Activated CD4-positive, alpha-beta T cell treated with anti-CD3 and anti-CD28 coated beads for 4 hours (primary cell): ENCODE results near the gene LAMB1.
"Not testable (repeated sequence)": the region's sequence is repeated elsewhere in the genome, so short reads cannot be mapped to it uniquely, and the experiment has no call there.

Experiments
- DNase-seq, 2 donors: peaks; one replicate each; pipeline ENCODE4 v3.0.0-alpha.2; 2020

Gene LAMB1

DNA sequence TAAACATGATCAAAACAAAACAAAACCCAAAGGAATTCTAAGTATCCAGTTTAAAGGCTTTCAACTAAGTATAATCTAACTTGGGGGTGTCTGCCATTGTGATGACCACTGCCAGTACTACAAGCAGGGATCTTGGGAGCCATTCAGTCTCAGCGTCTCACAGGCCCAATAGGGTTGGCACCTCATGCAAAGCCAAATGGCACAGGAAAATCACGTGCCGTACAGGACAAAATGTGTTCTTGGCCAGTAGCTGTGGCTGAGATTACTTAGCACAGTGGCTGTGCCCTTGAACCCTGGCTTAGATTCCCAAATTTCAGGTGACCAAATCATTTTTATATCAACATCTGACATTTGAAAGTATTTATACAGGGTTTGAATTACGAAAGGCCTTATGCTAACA, 62.0 kb downstream of the LAMB1 start:
- DNase-seq, result no peak

DNA sequence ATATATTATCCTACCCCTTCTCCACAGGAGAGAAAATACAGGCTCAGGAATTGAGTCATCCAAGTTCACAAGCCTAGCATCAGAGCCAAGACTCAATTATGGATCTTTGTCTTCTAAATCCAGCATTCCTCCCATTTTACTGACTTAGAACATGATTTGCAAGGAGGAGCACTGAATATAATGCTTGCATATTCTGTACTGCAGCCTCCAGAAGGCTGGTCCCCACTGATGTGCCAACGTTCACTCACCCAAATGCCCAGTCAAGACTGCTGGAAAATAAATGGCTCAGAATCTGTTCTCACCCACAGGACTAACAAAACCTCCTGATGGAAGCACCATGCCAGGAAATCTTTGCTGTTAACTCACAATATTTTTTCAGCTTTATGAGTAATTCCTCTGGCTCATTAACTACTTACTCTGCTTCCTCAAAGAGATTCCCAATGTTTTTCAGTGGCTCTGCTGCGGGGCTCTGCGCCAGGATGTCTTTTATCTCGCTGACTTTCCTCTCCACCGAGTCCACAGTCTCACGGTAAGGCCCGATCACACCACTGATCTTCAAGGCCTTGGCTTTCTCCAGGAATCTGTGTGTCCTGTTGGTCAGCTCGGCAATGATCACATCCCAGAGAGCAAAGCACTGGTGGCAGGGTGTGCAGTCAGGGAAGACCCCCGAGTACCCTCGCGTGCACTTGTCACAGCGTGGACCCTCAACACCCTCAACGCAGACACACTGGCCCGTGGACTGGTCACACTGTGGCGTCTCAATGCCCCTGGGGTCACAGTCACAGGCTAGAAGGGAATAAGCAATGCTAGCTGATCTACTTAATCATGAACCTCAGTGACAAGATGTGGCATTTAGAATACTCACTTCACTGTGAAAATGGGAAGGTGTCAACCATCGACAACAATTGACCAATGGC, 63.1 kb downstream of the LAMB1 start:
- no peak for DNase-seq

DNA sequence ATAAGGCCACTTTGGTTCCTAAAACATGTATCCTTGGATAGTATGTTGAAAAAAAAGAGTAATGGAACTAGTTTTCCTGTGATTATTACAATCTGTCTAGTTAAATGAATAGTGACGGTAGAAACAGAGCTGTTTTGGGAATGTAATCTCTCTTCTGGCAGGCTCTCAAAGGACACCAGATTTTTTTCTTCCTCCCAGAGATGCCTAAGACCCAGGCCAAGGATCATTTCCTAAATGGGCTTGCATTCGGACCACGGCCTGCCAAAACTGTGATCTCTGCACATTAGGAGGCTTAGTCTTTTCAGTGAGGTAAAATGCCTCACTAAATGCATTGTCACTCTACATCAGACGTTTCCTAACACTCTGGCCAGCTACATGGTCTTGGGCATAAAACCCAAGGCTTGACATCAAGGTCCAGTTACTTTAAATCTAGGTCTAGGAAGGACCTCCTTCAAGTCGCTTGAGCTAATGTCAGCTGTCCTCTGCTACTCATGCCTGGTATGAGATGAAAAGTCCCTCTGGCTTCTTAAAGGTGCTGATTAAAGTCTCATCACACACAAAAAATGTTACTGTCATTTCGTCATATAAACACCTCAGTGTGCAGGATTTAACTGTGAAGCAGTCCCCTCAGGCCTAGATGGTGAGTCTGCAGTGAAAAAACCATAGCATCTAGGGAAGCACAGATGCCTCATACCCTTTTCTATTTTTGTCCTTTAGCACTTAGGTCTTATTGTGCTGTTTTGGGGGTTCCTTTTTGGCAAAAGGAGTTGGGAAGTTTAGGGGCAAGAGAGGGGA, 64.3 kb downstream of the LAMB1 start:
- DNase-seq, result no peak

DNA sequence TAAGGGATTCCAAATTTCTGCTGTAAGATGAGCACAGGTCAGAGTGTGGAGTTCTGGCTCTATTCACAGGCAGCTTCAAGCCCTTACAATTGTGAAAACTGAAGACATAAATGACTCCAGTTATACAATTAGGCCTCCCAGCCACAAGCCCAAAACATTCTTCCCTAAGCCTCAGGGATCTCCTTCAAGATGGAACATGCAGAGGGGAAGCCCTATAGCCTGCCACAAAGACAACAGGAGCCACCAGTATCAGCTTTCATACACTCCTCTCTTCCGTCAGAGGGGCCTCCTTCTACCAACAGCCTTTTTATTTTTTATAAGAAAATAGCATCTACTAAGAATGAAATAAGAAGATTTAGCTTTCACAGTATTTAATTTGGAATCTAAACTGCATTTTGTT, 65.4 kb downstream of the LAMB1 start:
- no peak for DNase-seq

DNA sequence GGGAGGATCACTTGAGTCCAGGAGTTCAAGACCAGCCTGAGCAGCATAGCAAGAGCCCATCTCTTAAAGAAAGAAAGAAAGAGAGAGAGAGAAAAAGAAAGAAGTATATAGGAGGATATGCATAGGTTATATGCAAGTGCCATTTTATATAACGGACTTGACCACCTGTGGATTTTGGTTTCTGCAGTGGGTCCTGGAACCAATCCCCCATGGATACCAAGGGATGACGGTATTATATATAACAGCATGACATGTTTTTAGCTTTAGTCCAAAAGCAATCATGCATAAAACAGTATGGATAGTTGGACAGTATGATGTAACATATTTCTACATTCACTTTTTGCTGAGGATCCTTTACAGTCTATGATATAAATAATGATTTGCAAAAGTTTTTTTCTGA, 66.6 kb downstream of the LAMB1 start:
- DNase-seq, result no peak

DNA sequence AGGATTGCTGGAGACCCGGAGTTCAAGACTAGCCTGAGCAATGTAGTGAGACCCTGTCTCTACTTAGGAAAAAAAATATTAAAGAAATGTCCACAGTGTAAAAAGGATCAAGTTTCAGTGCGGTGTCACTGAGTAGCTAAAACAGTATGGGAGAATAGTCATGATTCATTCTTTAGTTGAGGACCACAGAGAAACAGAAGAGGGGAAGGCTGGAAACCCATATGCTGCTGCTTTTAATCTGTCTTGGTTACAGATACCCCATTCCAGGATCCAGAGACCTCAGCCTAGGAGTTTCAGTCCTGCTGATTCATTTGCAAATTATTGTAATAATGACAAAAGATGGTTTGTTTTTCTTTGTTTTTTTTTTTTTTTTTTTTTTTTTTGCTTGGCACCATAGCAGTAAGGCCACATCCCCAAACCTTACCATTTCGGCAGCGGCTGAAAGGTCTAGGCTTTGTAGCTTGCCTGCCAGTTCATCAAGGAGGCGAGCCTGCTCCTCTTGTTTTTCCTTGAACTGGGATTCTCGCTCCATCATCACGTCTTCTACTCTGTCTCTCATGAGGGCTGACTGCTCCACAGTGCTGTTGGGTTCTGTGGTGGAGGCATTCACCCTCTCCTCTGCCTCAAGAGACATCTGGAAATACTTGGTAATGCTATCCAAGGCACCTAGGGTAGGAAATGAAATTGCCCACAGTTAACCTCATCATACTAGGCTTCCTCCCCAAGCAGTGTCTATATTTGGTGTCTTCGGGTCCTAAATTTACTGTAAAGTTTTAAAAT, 67.8 kb downstream of the LAMB1 start:
- DNase-seq, result no peak

DNA sequence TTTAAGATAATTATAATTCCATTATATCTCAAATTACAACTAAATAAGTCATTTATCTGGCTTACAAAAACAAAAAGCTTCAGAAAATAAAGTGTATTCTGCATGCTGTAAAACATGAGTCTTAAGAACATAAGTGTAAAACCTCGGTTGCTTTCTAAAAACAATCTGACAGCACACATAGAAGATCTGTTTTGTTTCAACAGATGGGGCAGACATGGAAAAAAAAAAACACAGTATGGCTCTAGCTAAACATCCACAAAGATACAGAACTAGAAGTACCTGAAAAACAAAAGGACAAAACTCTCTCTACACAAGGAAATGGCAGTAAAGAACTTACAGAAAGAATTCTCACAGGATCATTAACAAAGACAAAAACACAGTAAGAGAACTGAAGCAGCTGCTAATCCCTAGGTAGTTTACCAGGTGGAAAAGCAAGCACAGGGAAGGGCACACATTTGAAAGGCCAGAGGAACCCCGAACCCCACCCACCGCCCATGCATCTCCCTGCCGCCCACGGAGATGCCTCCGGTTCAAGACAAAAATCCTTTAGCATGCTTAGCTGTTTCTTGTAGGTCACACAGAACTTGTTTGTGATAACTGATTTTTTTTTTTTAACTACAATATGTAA, 69.5 kb downstream of the LAMB1 start:
- no peak for DNase-seq

DNA sequence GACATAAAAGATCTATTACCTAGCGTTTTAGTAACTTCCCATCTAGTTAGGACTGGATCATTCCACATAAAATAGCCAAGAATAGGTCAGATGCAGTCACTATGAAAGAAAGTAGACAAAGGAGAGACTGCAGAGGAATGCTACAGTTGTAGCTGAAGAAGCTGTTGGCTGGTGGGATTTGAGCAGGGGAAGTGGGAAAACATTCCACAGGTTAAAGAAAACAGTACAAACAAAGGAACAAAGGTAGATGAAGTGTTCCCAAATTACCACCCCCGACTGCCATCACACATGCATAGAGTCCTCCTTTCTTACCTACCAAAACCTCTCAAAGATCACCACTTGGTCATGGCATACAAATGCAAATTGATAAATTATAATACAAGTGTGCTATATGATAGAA, 70.2 kb downstream of the LAMB1 start:
- DNase-seq, result no peak

DNA sequence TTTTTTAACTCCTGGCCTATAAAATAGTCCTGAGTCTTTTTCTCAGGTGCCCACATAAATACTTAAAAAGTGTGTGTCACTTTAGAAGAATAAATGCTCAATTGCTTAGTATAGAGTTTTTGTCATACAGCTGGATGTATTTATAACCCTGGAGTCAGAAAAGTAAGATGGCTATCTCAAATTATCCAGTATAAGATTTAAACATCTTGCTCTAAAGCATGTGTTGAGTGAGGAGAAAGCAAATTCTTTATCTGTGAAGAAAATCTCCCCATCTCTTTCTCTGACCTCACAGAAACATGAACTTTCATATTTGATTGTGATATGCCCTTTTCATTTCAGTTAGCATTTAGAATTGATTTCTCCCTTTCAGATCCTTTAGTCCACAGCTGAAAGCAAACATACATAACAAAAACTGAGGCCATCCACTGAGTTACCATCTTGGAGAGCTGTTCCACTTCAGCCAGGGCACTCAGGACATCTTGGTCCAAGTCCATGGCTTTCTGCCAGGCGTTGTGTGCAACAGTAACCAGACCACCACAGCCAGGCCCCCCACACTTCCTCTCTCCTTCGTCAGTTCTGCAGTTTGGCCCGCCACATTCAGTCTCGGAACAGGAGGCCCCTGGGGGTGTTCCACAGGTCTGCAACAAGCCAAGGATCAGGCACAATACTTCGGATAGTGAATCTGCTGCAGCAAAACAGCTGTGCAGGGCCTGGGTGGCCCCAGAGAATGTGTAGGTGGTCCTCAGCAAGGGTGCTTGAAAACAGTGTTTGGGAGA, 71.0 kb downstream of the LAMB1 start:
- DNase-seq, result no peak

DNA sequence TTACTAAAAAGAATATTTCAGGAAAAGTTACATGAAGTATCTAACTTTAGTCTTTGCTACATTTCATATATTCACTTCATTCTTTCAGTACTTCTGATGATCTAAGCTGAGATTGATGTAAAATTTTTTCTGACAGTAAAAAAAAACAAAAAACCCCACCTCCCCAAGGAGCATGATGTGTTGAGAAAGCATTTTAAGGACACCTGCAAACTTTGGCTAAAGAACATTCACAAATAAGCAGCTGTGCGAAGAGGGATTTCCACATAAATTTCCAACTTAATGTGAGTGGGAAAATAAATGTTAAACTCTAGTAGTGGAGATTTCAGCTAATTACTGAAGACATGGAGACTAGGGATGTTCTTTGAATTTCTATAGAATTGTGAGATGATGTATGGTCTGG, 76.5 kb downstream of the LAMB1 start:
- DNase-seq, result no peak

DNA sequence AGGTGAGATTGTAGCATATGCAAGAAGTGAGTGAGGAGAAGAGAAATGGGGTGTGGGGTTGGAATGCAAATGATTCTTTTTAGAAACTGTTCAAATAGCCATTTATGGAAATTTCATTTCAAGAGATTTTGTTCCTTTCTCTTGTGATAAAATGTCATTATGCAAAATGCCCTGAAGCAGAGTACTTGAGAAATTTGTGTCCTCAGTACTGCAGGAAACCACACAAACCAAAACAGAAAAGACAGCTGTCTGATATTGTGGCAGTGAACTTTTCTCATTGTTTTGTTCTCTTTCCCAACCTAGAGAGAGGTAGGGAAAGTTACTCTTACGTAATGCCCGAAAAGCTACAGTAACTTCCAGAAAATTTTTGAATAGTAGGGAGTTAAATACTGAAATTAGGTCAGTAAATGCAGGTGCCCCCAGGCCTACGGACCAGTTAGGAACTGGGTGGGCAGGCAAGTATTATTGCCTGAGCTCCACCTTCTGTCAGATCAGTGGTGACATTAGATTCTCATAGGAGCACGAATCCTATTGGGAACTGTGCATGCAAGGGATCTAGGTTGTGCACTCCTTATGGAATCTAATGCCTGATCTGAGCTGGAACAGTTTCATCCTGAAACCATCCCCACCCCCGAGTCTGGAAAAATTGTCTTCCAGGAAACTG, 78.0 kb downstream of the LAMB1 start:
- DNase-seq, result no peak

DNA sequence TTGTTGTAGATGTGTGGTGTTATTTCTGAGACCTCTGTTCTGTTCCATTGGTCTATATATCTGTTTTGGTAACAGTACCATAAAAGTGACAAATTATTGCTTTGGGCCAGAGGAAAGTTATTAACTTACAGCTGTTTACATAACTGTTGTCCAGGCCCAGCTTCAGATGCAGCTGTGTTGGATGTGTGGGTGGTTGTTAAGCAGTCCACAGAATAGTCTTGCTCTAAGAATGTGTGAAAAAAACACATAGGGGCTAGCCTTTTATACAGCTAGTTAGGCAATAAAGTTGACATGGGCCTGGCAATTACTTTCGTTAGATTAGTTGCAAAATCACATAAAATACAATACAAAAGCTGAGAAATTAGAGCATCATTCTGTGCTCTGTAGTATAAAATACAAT, 80.1 kb downstream of the LAMB1 start:
- DNase-seq, result no peak

DNA sequence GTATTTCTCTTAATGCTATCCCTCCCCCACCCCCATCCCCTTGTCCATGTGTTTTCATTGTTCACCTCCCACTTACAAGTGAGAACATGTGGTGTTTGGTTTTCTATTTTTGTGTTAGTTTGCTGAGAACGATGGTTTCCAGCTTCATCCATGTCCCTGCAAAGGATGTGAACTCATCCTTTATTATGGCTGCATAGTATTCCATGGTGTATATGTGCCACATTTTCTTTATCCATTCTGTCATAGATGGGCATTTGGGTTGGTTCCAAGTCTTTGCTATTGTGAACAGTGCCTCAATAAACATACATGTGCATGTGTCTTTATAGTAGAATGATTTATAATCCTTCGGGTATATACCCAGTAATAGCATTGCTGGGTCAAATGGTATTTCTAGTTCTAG, 81.1 kb downstream of the LAMB1 start:
- DNase-seq, result not testable (repeated sequence)

DNA sequence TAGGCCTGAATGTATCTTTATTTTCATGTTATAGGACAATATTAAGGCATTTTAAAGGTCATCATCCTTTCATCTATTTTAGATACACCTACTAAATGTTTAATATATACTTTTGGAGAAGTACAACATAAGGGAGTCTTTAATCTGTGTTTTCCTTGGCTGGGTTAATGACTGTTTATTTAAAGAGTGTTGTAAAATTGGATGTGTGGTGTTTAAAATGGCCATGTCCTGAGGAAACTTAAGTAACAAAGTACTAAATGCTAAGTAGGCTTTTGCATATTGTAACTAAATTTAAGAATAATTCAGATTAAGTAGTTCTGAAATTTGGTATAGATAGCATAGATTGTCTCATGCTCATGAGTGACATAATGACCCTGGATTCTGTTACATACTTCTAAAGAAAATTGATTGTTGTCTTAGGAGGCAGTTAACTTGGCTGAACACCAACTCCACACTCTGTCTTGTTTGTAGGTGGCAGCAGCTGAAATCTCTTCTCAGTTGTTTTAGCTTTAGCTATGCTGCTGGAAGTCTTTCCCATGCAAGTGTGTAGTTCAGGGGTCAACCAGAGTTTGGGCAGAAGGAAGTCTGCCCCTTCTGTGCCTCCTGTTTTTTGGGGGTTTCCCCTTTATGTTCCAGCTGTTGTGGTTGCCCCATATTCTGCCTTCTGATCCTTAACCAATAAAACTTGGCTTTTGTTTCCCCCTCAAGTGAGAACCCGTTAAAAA, 82.8 kb downstream of the LAMB1 start:
- DNase-seq, result no peak

DNA sequence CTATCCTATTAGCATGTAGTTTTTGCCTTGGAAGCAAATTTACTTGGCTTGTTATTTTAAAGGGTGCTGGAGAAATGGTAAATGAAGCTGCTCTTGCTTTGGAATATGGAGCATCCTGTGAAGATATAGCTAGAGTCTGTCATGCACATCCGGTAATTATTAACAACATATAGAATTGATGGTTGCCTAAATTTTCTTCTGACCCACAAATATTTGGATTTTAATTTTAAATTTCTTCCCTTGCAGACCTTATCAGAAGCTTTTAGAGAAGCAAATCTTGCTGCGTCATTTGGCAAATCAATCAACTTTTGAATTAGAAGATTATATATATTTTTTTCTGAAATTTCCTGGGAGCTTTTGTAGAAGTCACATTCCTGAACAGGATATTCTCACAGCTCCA, 84.0 kb downstream of the LAMB1 start:
- DNase-seq, result no peak

DNA sequence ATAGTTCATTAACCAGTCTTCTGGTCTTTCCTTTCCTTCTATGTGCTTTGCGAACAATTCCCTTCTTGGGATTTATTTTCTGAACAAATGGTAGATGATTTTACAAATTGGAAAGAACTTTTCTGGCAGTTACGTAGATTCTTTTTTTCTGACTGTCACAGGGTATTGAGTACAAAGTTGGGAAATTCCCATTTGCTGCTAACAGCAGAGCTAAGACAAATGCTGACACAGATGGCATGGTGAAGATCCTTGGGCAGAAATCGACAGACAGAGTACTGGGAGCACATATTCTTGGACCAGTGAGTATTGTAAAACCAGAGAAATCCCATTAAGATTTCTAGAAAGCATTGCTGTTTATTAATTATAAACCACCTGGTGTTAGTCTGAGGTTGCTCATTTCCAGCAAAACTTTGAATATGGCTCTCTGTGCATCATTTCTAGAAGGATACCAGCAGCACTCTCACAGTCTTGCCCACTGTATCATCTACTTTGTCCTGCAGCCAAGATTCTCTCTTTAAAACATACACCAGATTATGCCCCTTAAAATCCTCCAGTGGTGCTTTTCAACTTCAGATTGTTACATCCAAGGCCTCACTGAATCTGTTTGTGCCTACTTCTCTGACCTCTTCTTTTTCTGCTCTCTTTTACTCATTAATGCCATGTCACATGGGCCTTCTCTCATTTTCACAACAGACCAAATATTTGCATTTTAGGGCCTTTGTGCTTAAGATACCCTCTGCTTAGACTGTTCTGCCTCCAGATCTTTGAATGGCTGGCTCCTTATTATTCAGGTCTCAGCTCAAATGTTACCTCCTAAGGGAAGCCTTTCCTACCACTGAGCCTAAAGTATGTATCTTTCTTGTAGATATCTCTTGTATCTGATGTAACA, 85.0 kb downstream of the LAMB1 start:
- no peak for DNase-seq

DNA sequence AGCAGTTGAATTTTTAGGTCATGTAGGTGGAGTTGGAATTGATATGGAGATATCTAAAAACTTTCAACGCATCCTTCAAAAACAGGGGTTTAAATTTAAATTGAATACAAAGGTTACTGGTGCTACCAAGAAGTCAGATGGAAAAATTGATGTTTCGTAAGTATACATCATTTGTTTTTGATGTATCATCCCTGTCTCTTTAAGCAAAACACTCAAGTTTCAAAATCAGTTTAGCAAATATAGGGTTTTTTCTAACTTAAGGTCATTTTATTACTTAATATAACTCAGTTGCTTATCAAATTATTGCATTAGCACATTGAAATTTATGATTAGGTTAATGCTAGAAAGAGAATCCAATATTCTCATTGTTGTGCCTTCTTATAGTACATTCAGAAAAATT, 87.4 kb downstream of the LAMB1 start:
- DNase-seq, result no peak

DNA sequence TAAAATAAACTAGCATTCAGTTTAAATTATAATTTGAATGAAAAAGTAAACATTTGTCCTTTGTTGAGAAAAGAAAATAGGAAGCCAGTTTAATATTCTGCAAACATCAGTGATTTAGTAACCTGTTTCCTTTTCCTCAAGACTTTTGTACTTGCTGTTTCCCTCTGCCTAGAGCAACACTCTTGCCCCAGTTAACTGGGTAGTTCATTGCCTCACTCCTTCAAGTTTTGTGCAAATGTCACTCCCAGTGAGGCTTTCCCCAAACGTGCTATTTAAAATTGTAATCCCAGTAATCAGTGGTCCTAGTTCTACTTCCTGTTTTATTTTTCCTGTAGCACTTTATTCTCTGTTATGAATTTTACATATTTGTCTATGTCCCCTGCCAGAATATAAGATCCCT, 88.1 kb downstream of the LAMB1 start:
- DNase-seq, result no peak

DNA sequence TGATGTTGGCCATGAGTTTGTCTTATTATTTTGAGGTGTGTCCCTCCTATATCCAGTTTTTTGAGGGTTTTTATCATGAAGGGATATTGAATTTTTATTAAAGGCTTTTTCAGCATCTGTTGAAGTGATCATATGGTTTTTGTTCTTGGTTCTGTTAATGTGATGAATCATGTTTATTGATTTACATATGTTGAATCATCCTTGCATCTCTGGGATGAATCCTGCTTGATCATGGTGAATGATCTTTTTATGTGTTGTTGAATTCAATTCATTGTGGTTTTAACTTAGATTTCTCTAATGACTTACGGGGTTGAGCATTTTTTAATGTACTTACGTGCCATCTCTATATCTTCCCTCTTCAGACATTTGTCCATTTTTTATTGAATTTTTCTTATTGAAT, 89.1 kb downstream of the LAMB1 start:
- no peak for DNase-seq

DNA sequence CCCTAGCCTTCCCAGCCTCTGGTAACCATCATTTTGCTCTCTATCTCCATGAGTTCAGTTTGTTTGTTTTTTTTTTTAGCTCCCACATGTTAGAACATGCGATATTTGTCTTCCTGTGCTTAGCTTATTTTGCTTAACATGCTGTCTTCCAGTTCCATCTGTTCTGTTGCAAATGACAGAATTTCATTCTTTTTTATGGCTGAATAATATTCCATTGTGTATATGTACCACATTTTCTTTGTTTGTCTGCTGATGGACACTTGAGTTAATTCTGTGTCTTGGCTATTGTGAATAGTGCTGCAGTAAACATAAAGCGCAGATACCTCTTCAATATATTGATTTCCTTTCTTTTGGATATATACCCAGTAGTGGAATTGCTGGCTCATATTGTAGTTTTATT, 91.0 kb downstream of the LAMB1 start:
- DNase-seq, result no peak
